A673 (cell line): ENCODE measurements around the gene RELT. TPM values are rescaled to one million over a fixed set of nuclear protein-coding genes. Genes with fewer than 3 reads are reported as not detected.

Source experiments
- BruUV-seq: library from RNA; stranded (reverse); fragments of 400-500 nt; replicated peaks from 2 replicates; lab custom pipeline; 2021; lab: Mats Ljungman, UMichigan
- CTCF ChIA-PET: fragments of 300-600 bp; sonication (Branson Sonifier 250); formaldehyde crosslinking; loops from one replicate; lab custom pipeline; 2022; ENCODE audit warnings: antibody characterized with exemption; lab: Charles Lee
- POLR2A ChIA-PET: fragments of 300-600 bp; sonication (Branson Sonifier 250); formaldehyde crosslinking; loops from one replicate; lab custom pipeline; 2022; ENCODE audit warnings: antibody characterized with exemption; ENCODE audit not compliant: low non-redundant PET; lab: Charles Lee
- DNase-seq: peaks from one replicate; pipeline ENCODE4 v3.0.0-alpha.2; 2015; ENCODE audit warnings: low spot score
- H3K27ac ChIP-seq: fragments of 200-600 bp; sonication (generic); 2 replicates; pipeline ENCODE4 v1.5.1; 2016; ENCODE audit warnings: mixed run types, low read depth, mild to moderate bottlenecking, mixed read lengths, antibody characterized with exemption, low read length; ENCODE audit not compliant: poor library complexity, severe bottlenecking
- H3K27me3 ChIP-seq: fragments of 200-600 bp; sonication (generic); replicated peaks from 2 replicates; pipeline ENCODE4 v1.6.1; 2017; ENCODE audit warnings: mixed run types, low read depth, mild to moderate bottlenecking, mixed read lengths, antibody characterized with exemption, low read length; ENCODE audit not compliant: insufficient read depth, poor library complexity
- H3K36me3 ChIP-seq: fragments of 200-600 bp; sonication (generic); 2 replicates; pipeline ENCODE4 v1.6.1; 2016; ENCODE audit warnings: mixed run types, mild to moderate bottlenecking, mixed read lengths, antibody characterized with exemption, low read length; ENCODE audit not compliant: insufficient read depth, poor library complexity, severe bottlenecking
- H3K4me1 ChIP-seq: fragments of 200-600 bp; sonication (generic); 2 replicates; pipeline ENCODE4 v1.6.1; 2017; ENCODE audit warnings: mixed run types, mild to moderate bottlenecking, mixed read lengths, antibody characterized with exemption, low read length; ENCODE audit not compliant: insufficient read depth, poor library complexity, severe bottlenecking
- H3K4me3 ChIP-seq: fragments of 200-600 bp; sonication (generic); 2 replicates; pipeline ENCODE4 v1.5.1; 2016; ENCODE audit warnings: low read depth, mixed run types, mild to moderate bottlenecking, mixed read lengths, low read length; ENCODE audit not compliant: poor library complexity, severe bottlenecking
- H3K9me3 ChIP-seq: fragments of 200-600 bp; sonication (generic); 2 replicates; pipeline ENCODE4 v1.6.1; 2016; ENCODE audit warnings: mixed run types, low read depth, mild to moderate bottlenecking, mixed read lengths, antibody characterized with exemption, low read length; ENCODE audit not compliant: poor library complexity, severe bottlenecking
- CTCF ChIP-seq: fragments of 300-800, 200-600 bp; sonication (generic); conservative IDR thresholded peaks from 2 replicates; pipeline ENCODE4 v1.5.1; 2017; ENCODE audit warnings: low read depth, mild to moderate bottlenecking, antibody characterized with exemption, low read length, moderate library complexity, mixed read lengths
- EZH2 ChIP-seq: fragments of 200-600 bp; sonication (generic); IDR thresholded peaks from 2 replicates; pipeline ENCODE4 v1.6.1; 2017; ENCODE audit warnings: borderline replicate concordance, low read depth, mild to moderate bottlenecking, mixed read lengths, antibody characterized with exemption, low read length; ENCODE audit not compliant: poor library complexity, severe bottlenecking
- intact Hi-C: fragments of 100-400 bp; cut with micrococcal nuclease; formaldehyde crosslinking; loops from one replicate; pipeline ENCODE4 v1.10.0; 2022; ENCODE audit not compliant: unreplicated experiment
- total RNA-seq: library from RNA; stranded (reverse); gene quantifications from 2 replicates; pipeline ENCODE4 v1.2.3, GENCODE V29; 2021

RELT gene
- total RNA-seq, 1 experiment from 2014 or later: 20.9 TPM

- Histone ChIP-seq H3K4me1 (peaks cover 31% of the 10 kb centered on the region), H3K36me3 (no peaks in the 10 kb centered on the region), H3K4me3 (no peak overlapping the region), H3K27ac (no peak overlapping the region), H3K27me3 (no peaks in the 10 kb centered on the region), H3K9me3 (no peaks in the 10 kb centered on the region)
- DNase-seq: no peak
- BruUV-seq: no TSS peak
- POLR2A ChIA-PET: no interaction called here
- intact Hi-C loops: no loop called here
- CTCF ChIA-PET: interaction anchor here (0.7 to 1.1 kb wide), 2 partner anchors 19 to 90 kb away, joined by 3 to 4 read pairs; no protein-coding TSS in a partner anchor
- TF ChIP-seq EZH2 (no peak), CTCF (no peak)
These were observed 3.1 kb downstream of the RELT start for GRCh38 chr11:73379189-73379880.

- Histone ChIP-seq H3K4me1 (peaks cover 40% of the 10 kb centered on the region), H3K9me3 (no peaks in the 10 kb centered on the region), H3K36me3 (no peaks in the 10 kb centered on the region), H3K27me3 (no peaks in the 10 kb centered on the region), H3K27ac (no peak overlapping the region), H3K4me3 (no peak overlapping the region)
- ChIA-PET POLR2A (no interaction called here), CTCF (interaction anchor here (1.1 kb wide), 1 partner anchor 20 kb away, joined by 3 read pairs; no protein-coding TSS in a partner anchor)
- TF ChIP-seq EZH2: no peak
- no peak for TF ChIP-seq CTCF
- BruUV-seq: no TSS peak
- no peak for DNase-seq
- intact Hi-C loops: no loop called here
These were observed 4.1 kb downstream of the RELT start for GRCh38 chr11:73380331-73380730.

- no TSS peak for BruUV-seq
- H3K27ac ChIP-seq: peak overlapping the region; percentile 18
- H3K4me3 ChIP-seq: no peak overlapping the region
- ChIA-PET CTCF (no interaction called here), POLR2A (no interaction called here)
- DNase-seq: no peak
- intact Hi-C loops: no loop called here
- H3K9me3 ChIP-seq: no peaks in the 10 kb centered on the region
- TF ChIP-seq EZH2 (no peak), CTCF (no peak)
- no peaks in the 10 kb centered on the region for H3K27me3 ChIP-seq
- H3K36me3 ChIP-seq: no peaks in the 10 kb centered on the region
- H3K4me1 ChIP-seq: peaks cover 42% of the 10 kb centered on the region
These were observed 4.8 kb downstream of the RELT start for GRCh38 chr11:73380897-73381410.
